ENCODE measurements around the gene RBM47. TPM values are rescaled to one million over a fixed set of nuclear protein-coding genes. Genes with fewer than 3 reads are reported as not detected.

Gene RBM47
- 3.2 and 7.1 TPM in 2 replicates for total RNA-seq

DNA sequence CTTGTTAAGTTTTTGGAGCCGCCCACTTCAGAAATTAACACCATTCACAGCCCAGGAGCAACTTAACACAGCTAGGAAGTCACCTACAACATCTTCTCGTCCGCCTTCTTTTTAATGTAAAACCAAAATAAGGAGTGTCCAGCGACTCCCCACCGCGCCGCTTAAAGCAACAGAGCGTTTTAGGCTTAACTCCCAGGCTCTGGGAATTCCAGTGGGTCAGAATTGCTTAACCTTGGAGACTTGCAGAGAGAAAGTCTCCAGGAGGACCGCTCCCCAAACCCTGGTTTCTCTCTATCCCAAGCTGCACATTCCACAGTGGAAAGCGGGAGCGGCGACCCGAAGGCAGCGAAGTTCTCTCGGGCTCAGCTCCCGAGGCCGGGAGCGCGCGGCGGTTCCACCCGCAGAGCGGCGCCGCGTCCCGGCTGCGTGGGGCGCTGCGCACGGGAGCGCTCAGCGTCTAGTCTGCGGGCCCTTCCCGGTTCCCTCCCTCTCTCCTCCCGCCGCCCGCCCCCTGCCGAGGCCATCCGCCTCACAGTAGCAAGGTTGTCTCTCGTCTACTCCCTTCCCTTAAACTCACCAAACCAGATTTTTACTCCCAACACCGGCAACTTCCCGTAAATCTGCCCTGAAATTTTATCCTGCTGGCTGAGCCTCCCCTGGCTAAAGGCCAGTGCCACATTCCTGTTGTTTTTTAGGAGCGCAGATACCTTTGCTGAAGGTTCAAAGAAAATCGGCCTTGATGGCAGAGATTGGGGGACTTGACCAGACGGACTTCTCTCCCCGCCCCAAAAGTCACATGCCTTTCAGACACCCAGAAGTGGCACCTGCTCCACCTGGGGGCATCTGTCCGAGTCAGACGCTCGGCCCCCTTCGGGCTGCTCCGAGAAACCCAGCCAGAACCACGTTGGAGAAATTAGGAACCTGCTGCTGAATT, at the start of gene RBM47:
Gene RBM47, minus strand, starts transcription at position 464 of the 934 bp plus-strand sequence. CDS start 190,971 bp downstream, outside the sequence.

Other genes with a start within 250 kb of the RBM47 start
- gene NSUN7, start 120.1 kb upstream of the RBM47 start, total RNA-seq, result 0.30 TPM in 1 of 2 replicates, not detected in the other

Data from smooth muscle cell of the umbilical artery (primary cell).